Measurements from ENCODE around the gene RAE1.
A peak's percentile ranks its signal among the peaks of the same experiment; 100 is the strongest.

RAE1 gene

DNA sequence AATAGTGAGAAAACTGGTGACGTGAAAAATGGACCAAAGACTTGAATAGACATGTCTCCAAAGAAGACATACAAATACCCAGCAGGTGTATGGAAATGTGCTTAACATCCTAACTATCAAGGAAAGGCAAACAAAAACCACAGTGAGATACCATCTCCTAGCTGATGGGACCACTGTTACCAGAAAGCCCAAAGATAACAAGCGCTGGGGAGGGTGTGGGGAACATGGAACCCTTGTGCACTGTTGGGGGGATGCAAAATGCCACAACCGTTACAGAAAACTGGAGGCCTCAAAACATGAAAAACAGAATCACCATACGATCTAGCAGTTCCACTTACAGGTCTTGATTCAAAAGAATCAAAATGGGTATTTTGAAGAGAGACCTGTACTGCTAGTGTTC, 20.3 kb downstream of the RAE1 start:
- Histone ChIP-seq H3K4me1 (ENCODE audit: control insufficient read depth in 2 of 2, insufficient read depth in 2 of 2, low read length in 2 of 2) (peaks cover 0 to 2% of the 10 kb centered on the region in 2 donors), H3K9ac (ENCODE audit: low read depth in 1 of 2, low read length in 2 of 2) (no peak overlapping the region), H3K27ac (ENCODE audit: low read depth in 2 of 2, low read length in 2 of 2) (no peak overlapping the region), H3K27me3 (ENCODE audit: control insufficient read depth in 2 of 2, insufficient read depth in 2 of 2, low read length in 2 of 2) (no peaks in the 10 kb centered on the region), H3K9me3 (ENCODE audit: control insufficient read depth in 2 of 2, low read length in 2 of 2) (no peaks in the 10 kb centered on the region), H3K36me3 (ENCODE audit: control insufficient read depth in 2 of 2, insufficient read depth in 2 of 2, low read length in 2 of 2) (peaks cover 78 to 91% of the 10 kb centered on the region in 2 donors), H3K4me3 (ENCODE audit: low read length in 2 of 2) (no peak overlapping the region)

DNA sequence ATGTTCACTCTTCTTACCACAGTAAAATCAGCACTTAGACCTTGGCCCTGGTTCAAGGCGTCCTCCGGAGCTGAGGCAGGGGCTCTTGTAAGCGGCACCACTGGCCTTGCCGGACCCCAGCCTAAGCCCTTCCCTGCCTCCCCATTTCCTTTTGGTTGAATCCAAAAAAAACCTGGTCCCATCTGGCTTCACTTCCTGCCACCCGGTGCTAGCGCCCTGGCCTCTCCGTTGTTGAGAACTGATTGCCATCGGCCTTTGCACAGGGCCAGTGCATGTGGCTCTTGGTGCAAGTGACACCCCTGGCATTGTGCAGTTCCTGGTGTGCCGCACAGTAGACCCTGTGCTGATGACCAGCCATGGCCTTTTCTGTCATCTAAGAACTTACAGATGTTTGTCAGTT, 21.1 kb downstream of the RAE1 start:
- Histone ChIP-seq H3K27ac (ENCODE audit: low read depth in 2 of 2, low read length in 2 of 2) (no peak overlapping the region), H3K9me3 (ENCODE audit: control insufficient read depth in 2 of 2, low read length in 2 of 2) (no peaks in the 10 kb centered on the region), H3K27me3 (ENCODE audit: control insufficient read depth in 2 of 2, insufficient read depth in 2 of 2, low read length in 2 of 2) (no peaks in the 10 kb centered on the region), H3K4me1 (ENCODE audit: control insufficient read depth in 2 of 2, insufficient read depth in 2 of 2, low read length in 2 of 2) (peaks cover 0 to 2% of the 10 kb centered on the region in 2 donors), H3K9ac (ENCODE audit: low read depth in 1 of 2, low read length in 2 of 2) (no peak overlapping the region), H3K36me3 (ENCODE audit: control insufficient read depth in 2 of 2, insufficient read depth in 2 of 2, low read length in 2 of 2) (peaks cover 76 to 88% of the 10 kb centered on the region in 2 donors), H3K4me3 (ENCODE audit: low read length in 2 of 2) (no peak overlapping the region)

GRCh38 chr20:57372581-57373350, 21.7 kb downstream of the RAE1 start:
- H3K27me3 ChIP-seq (ENCODE audit: control insufficient read depth in 2 of 2, insufficient read depth in 2 of 2, low read length in 2 of 2), result no peaks in the 10 kb centered on the region
- H3K9me3 ChIP-seq (ENCODE audit: control insufficient read depth in 2 of 2, low read length in 2 of 2), result no peaks in the 10 kb centered on the region
- H3K4me1 ChIP-seq (ENCODE audit: control insufficient read depth in 2 of 2, insufficient read depth in 2 of 2, low read length in 2 of 2), result peaks cover 0 to 2% of the 10 kb centered on the region in 2 donors
- H3K36me3 ChIP-seq (ENCODE audit: control insufficient read depth in 2 of 2, insufficient read depth in 2 of 2, low read length in 2 of 2), result peaks cover 76 to 90% of the 10 kb centered on the region in 2 donors
- H3K27ac ChIP-seq (ENCODE audit: low read depth in 2 of 2, low read length in 2 of 2), result no peak overlapping the region
- no peak overlapping the region for H3K9ac ChIP-seq (ENCODE audit: low read depth in 1 of 2, low read length in 2 of 2)
- no peak overlapping the region for H3K4me3 ChIP-seq (ENCODE audit: low read length in 2 of 2)

DNA sequence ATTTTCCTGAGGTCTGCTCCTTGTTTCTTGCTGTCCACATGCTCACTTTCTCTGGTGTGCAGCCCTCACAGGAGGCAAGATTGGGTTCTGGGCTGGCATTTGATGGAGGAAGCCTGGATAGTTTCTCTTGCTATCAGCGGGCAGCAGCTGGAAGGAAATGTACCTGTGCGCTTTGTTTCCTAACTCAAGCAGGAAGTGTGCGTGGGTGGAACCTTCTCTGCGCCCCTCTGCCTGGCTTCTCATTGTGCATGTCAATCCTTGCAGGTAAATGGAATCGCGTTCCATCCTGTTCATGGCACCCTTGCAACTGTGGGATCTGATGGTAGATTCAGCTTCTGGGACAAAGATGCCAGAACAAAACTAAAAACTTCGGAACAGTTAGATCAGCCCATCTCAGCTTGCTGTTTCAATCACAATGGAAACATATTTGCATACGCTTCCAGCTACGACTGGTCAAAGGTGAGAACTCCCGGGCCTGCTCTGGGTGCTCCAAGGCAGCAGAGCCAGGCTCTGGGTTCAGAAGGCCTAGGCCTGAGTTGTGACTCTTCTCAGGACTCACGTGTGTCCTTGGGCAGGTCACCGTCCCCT, 23.4 kb downstream of the RAE1 start:
- Histone ChIP-seq H3K27ac (ENCODE audit: low read depth in 2 of 2, low read length in 2 of 2) (no peak overlapping the region), H3K9me3 (ENCODE audit: control insufficient read depth in 2 of 2, low read length in 2 of 2) (no peaks in the 10 kb centered on the region), H3K4me1 (ENCODE audit: control insufficient read depth in 2 of 2, insufficient read depth in 2 of 2, low read length in 2 of 2) (peaks cover 0 to 2% of the 10 kb centered on the region in 2 donors), H3K4me3 (ENCODE audit: low read length in 2 of 2) (no peak overlapping the region), H3K36me3 (ENCODE audit: control insufficient read depth in 2 of 2, insufficient read depth in 2 of 2, low read length in 2 of 2) (peaks cover 60 to 83% of the 10 kb centered on the region in 2 donors), H3K27me3 (ENCODE audit: control insufficient read depth in 2 of 2, insufficient read depth in 2 of 2, low read length in 2 of 2) (no peaks in the 10 kb centered on the region), H3K9ac (ENCODE audit: low read depth in 1 of 2, low read length in 2 of 2) (no peak overlapping the region)

DNA sequence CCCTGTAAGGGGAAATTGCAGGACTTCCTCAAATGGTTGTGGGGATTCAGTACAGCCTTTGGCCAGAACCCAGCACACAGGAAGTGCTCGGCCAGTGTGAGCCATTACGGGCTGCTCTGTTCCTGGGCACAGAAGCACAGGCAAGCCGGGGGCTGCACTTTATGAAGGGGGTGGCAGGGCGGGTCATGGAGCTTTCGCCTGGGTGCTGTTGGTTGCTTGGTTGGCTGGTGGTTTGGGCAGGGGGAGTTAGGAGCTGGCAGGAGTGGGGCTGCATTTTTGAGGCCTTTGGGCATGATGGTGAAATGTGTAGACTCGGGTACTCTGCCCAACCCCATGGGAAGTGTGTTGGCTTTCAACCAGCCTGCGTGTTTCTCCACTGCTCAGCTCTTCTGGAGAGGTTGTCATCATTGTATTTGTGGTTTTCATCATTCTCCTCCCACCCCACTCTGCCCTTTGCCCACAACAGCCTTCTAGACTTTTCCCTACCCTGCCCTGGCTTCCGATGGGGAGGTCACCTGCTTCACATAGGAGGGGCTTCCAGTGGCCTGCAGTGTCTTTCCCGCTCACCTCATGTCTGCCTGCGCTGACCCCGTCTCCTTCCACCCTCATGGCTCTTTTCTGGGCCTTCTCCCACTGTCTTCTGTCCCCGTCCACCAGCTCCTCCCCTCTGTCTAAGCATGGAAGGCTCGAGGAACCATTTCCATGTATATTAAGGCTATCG, 24.0 kb downstream of the RAE1 start:
- no peak overlapping the region for H3K9ac ChIP-seq (ENCODE audit: low read depth in 1 of 2, low read length in 2 of 2)
- H3K9me3 ChIP-seq (ENCODE audit: control insufficient read depth in 2 of 2, low read length in 2 of 2), result no peaks in the 10 kb centered on the region
- H3K4me1 ChIP-seq (ENCODE audit: control insufficient read depth in 2 of 2, insufficient read depth in 2 of 2, low read length in 2 of 2), result peaks cover 0 to 2% of the 10 kb centered on the region in 2 donors
- peak overlapping the region in 1 of 2 donors; percentile 13 for H3K27ac ChIP-seq (ENCODE audit: low read depth in 2 of 2, low read length in 2 of 2)
- H3K36me3 ChIP-seq (ENCODE audit: control insufficient read depth in 2 of 2, insufficient read depth in 2 of 2, low read length in 2 of 2), result peaks cover 53 to 77% of the 10 kb centered on the region in 2 donors
- H3K4me3 ChIP-seq (ENCODE audit: low read length in 2 of 2), result no peak overlapping the region
- no peaks in the 10 kb centered on the region for H3K27me3 ChIP-seq (ENCODE audit: control insufficient read depth in 2 of 2, insufficient read depth in 2 of 2, low read length in 2 of 2)

DNA sequence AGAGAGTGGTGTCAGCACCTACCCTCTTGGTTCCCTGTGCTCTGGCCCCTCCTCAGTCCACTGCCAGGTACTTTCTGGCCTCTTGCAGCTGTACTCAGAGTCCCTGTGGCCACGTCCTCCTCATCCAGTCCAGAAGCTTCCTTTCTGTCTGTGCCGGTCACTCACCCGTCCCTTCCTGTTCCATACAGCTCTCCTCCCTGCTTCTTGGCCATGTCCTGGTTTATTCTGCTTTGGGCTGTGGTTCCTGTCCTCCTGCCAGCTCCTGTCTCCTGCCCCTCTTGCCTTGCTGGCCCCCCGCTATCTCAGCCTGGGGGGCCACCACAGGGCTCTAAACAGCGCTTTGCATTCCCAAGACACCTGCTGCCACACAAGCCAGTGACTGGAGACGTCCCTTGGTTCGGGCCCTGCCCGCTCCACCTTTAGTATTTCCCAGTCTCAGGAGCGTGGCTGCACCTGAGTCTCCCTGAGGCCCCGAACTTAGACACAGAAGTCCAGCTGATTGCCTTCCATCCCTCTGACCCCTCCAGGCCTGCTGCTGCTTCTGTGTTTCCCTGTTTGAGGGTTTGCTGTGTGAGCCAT, 24.7 kb downstream of the RAE1 start:
- Histone ChIP-seq H3K36me3 (ENCODE audit: control insufficient read depth in 2 of 2, insufficient read depth in 2 of 2, low read length in 2 of 2) (peaks cover 47 to 73% of the 10 kb centered on the region in 2 donors), H3K9ac (ENCODE audit: low read depth in 1 of 2, low read length in 2 of 2) (no peak overlapping the region), H3K4me1 (ENCODE audit: control insufficient read depth in 2 of 2, insufficient read depth in 2 of 2, low read length in 2 of 2) (peaks cover 0 to 2% of the 10 kb centered on the region in 2 donors), H3K4me3 (ENCODE audit: low read length in 2 of 2) (no peak overlapping the region), H3K27me3 (ENCODE audit: control insufficient read depth in 2 of 2, insufficient read depth in 2 of 2, low read length in 2 of 2) (no peaks in the 10 kb centered on the region), H3K27ac (ENCODE audit: low read depth in 2 of 2, low read length in 2 of 2) (no peak overlapping the region), H3K9me3 (ENCODE audit: control insufficient read depth in 2 of 2, low read length in 2 of 2) (no peaks in the 10 kb centered on the region)

DNA sequence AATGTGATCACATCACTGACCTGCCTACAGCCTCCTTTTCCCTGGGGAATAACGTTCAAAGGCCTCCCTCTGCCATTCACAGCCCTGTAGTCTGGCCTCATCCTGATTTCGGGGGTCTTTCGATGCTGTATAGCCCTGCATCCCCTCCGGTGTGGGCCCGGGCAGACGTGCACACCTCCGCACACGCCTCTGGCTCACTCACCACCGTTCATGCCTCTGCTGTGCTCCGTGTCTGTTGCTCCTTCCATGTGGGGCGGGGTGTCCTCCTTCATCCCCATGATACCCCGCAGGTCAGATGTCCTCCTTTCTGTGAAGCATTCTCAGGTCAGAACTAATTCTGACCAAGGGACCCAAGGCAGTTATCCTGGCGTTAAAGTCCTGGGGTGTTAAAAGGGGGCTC, 26.3 kb downstream of the RAE1 start:
- H3K9ac ChIP-seq (ENCODE audit: low read depth in 1 of 2, low read length in 2 of 2), result no peak overlapping the region
- no peak overlapping the region for H3K27ac ChIP-seq (ENCODE audit: low read depth in 2 of 2, low read length in 2 of 2)
- H3K36me3 ChIP-seq (ENCODE audit: control insufficient read depth in 2 of 2, insufficient read depth in 2 of 2, low read length in 2 of 2), result peaks cover 34 to 58% of the 10 kb centered on the region in 2 donors
- H3K27me3 ChIP-seq (ENCODE audit: control insufficient read depth in 2 of 2, insufficient read depth in 2 of 2, low read length in 2 of 2), result no peaks in the 10 kb centered on the region
- H3K4me1 ChIP-seq (ENCODE audit: control insufficient read depth in 2 of 2, insufficient read depth in 2 of 2, low read length in 2 of 2), result peaks cover 0 to 6% of the 10 kb centered on the region in 2 donors
- H3K9me3 ChIP-seq (ENCODE audit: control insufficient read depth in 2 of 2, low read length in 2 of 2), result no peaks in the 10 kb centered on the region
- H3K4me3 ChIP-seq (ENCODE audit: low read length in 2 of 2), result no peak overlapping the region

GRCh38 chr20:57378107-57378506, 27.1 kb downstream of the RAE1 start:
- H3K27me3 ChIP-seq (ENCODE audit: control insufficient read depth in 2 of 2, insufficient read depth in 2 of 2, low read length in 2 of 2), result no peaks in the 10 kb centered on the region
- no peak overlapping the region for H3K9ac ChIP-seq (ENCODE audit: low read depth in 1 of 2, low read length in 2 of 2)
- no peak overlapping the region for H3K4me3 ChIP-seq (ENCODE audit: low read length in 2 of 2)
- peaks cover under 1 to 11% of the 10 kb centered on the region in 2 donors for H3K4me1 ChIP-seq (ENCODE audit: control insufficient read depth in 2 of 2, insufficient read depth in 2 of 2, low read length in 2 of 2)
- H3K36me3 ChIP-seq (ENCODE audit: control insufficient read depth in 2 of 2, insufficient read depth in 2 of 2, low read length in 2 of 2), result peaks cover 31 to 51% of the 10 kb centered on the region in 2 donors
- H3K9me3 ChIP-seq (ENCODE audit: control insufficient read depth in 2 of 2, low read length in 2 of 2), result no peaks in the 10 kb centered on the region
- H3K27ac ChIP-seq (ENCODE audit: low read depth in 2 of 2, low read length in 2 of 2), result no peak overlapping the region

GRCh38 chr20:57378646-57379262, 27.7 kb downstream of the RAE1 start:
- H3K9me3 ChIP-seq (ENCODE audit: control insufficient read depth in 2 of 2, low read length in 2 of 2), result no peaks in the 10 kb centered on the region
- peaks cover 25 to 44% of the 10 kb centered on the region in 2 donors for H3K36me3 ChIP-seq (ENCODE audit: control insufficient read depth in 2 of 2, insufficient read depth in 2 of 2, low read length in 2 of 2)
- no peak overlapping the region for H3K27ac ChIP-seq (ENCODE audit: low read depth in 2 of 2, low read length in 2 of 2)
- peaks cover 4 to 13% of the 10 kb centered on the region in 2 donors for H3K4me1 ChIP-seq (ENCODE audit: control insufficient read depth in 2 of 2, insufficient read depth in 2 of 2, low read length in 2 of 2)
- no peak overlapping the region for H3K4me3 ChIP-seq (ENCODE audit: low read length in 2 of 2)
- no peaks in the 10 kb centered on the region for H3K27me3 ChIP-seq (ENCODE audit: control insufficient read depth in 2 of 2, insufficient read depth in 2 of 2, low read length in 2 of 2)
- H3K9ac ChIP-seq (ENCODE audit: low read depth in 1 of 2, low read length in 2 of 2), result no peak overlapping the region
